Neural cell (in vitro differentiated cells): ENCODE data around the gene MICB. TPM values are rescaled to one million over a fixed set of nuclear protein-coding genes. Genes with fewer than 3 reads are reported as not detected.
A peak's percentile ranks its signal among the peaks of the same experiment; 100 is the strongest.

Experiments
- H2AFZ ChIP-seq: fragments of 200-600, 300-800 bp; sonication (generic), shearing (Covaris generic); 2 replicates; pipeline ENCODE4 v1.6.0; 2014; ENCODE audit warnings: low read depth, mild to moderate bottlenecking, antibody characterized with exemption, low read length, moderate library complexity
- H3F3A ChIP-seq: fragments of 200-600 bp; shearing (Covaris generic); 2 replicates; pipeline ENCODE4 v1.6.1; 2016; ENCODE audit warnings: mild to moderate bottlenecking, moderate library complexity, mixed read lengths, antibody characterized with exemption, low read length; ENCODE audit not compliant: insufficient read depth, poor library complexity, severe bottlenecking
- H3K27ac ChIP-seq: fragments of 200-600, 300-800 bp; sonication (generic), shearing (Covaris generic); 2 replicates; pipeline ENCODE4 v1.5.1; 2014; ENCODE audit warnings: mild to moderate bottlenecking, low read length, moderate library complexity
- H3K27me3 ChIP-seq: fragments of 300-800, 200-600 bp; sonication (generic), shearing (Covaris generic); 2 replicates; pipeline ENCODE4 v1.6.0; 2014; ENCODE audit warnings: mild to moderate bottlenecking, low read depth, low read length, moderate library complexity; ENCODE audit not compliant: insufficient read depth
- H3K36me3 ChIP-seq: fragments of 300-800, 200-600 bp; sonication (generic), shearing (Covaris generic); 2 replicates; pipeline ENCODE4 v1.5.1; 2014; ENCODE audit warnings: mild to moderate bottlenecking, antibody characterized with exemption, low read length, moderate library complexity; ENCODE audit not compliant: insufficient read depth
- H3K4me2 ChIP-seq: fragments of 300-800, 200-600 bp; sonication (generic), shearing (Covaris generic); 2 replicates; pipeline ENCODE4 v1.6.0; 2014; ENCODE audit warnings: mild to moderate bottlenecking, low read length
- H3K4me3 ChIP-seq: fragments of 300-800, 200-600 bp; sonication (generic), shearing (Covaris generic); 2 replicates; pipeline ENCODE4 v1.5.1; 2014; ENCODE audit warnings: mild to moderate bottlenecking, low read length, moderate library complexity
- H3K79me2 ChIP-seq: fragments of 200-600 bp; shearing (Covaris generic); replicated peaks from 2 replicates; pipeline ENCODE4 v1.6.0; 2014; ENCODE audit warnings: mild to moderate bottlenecking, low read length, moderate library complexity; ENCODE audit not compliant: insufficient read depth
- H3K9ac ChIP-seq: fragments of 300-800, 200-600 bp; sonication (generic), shearing (Covaris generic); 2 replicates; pipeline ENCODE4 v1.6.1; 2016; ENCODE audit warnings: mild to moderate bottlenecking, low read length, mixed read lengths
- H3K9me2 ChIP-seq: fragments of 200-600 bp; shearing (Covaris generic); 2 replicates; pipeline ENCODE4 v1.6.1; 2016; ENCODE audit warnings: mild to moderate bottlenecking, low read length, mixed read lengths; ENCODE audit not compliant: insufficient read depth
- H3K9me3 ChIP-seq: fragments of 200-600, 300-800 bp; sonication (generic), shearing (Covaris generic); 2 replicates; pipeline ENCODE4 v1.6.1; 2016; ENCODE audit warnings: mild to moderate bottlenecking, mixed run types, low read length, moderate library complexity, mixed read lengths
- H4K20me1 ChIP-seq: fragments of 200-600 bp; shearing (Covaris generic); 2 replicates; pipeline ENCODE4 v1.6.1; 2016; ENCODE audit warnings: mild to moderate bottlenecking, mixed run types; ENCODE audit not compliant: insufficient read depth
- EP300 ChIP-seq: fragments of 450-650 bp; conservative IDR thresholded peaks from 2 replicates; pipeline ENCODE4 v1.6.1; 2014; ENCODE audit warnings: antibody characterized with exemption, mild to moderate bottlenecking, moderate library complexity; ENCODE audit not compliant: poor library complexity, severe bottlenecking
- EZH2 ChIP-seq: fragments of 200-600, 300-800 bp; shearing (Covaris generic), sonication (generic); IDR thresholded peaks from 2 replicates; pipeline ENCODE4 v1.6.1; 2014; ENCODE audit warnings: antibody characterized with exemption, low read length, borderline replicate concordance, mild to moderate bottlenecking; ENCODE audit not compliant: insufficient read depth, poor library complexity, severe bottlenecking
- MXI1 ChIP-seq: fragments of 450-650 bp; conservative IDR thresholded peaks from 2 replicates; pipeline ENCODE4 v1.6.1; 2014; ENCODE audit warnings: antibody characterized with exemption, mild to moderate bottlenecking; ENCODE audit not compliant: poor library complexity, severe bottlenecking
- POLR2AphosphoS5 ChIP-seq: IDR thresholded peaks from 2 replicates; pipeline ENCODE4 v1.6.1; 2012
- RAD21 ChIP-seq: fragments of 450-650 bp; conservative IDR thresholded peaks from 2 replicates; pipeline ENCODE4 v1.6.1; 2014; ENCODE audit warnings: antibody characterized with exemption, mild to moderate bottlenecking, moderate library complexity
- SMC3 ChIP-seq: fragments of 450-650 bp; conservative IDR thresholded peaks from 2 replicates; pipeline ENCODE4 v1.6.1; 2014; ENCODE audit warnings: antibody characterized with exemption, mild to moderate bottlenecking, moderate library complexity; ENCODE audit not compliant: poor library complexity
- TAF1 ChIP-seq: IDR thresholded peaks from 2 replicates; pipeline ENCODE4 v1.6.1; 2012; ENCODE audit warnings: low read depth
- polyA plus RNA-seq: library from polyadenylated mRNA; depleted of rRNA; stranded (reverse); fragments of >200 nt; gene quantifications from 2 replicates; pipeline ENCODE4 v1.2.3, GENCODE V29; 2014
- TF ChIP-seq, protein P1 (sequence below): fragments of 450-650 bp; IDR thresholded peaks from 2 replicates; pipeline ENCODE4 v1.5.1; 2014; ENCODE audit warnings: antibody characterized with exemption, mild to moderate bottlenecking, moderate library complexity; ENCODE audit not compliant: poor library complexity, severe bottlenecking
- TF ChIP-seq, protein P2 (sequence below): IDR thresholded peaks from 2 replicates; pipeline ENCODE4 v1.6.1; 2012; ENCODE audit warnings: borderline replicate concordance

Gene MICB
- polyA plus RNA-seq, 1 donor from 2014 or later = not detected

DNA sequence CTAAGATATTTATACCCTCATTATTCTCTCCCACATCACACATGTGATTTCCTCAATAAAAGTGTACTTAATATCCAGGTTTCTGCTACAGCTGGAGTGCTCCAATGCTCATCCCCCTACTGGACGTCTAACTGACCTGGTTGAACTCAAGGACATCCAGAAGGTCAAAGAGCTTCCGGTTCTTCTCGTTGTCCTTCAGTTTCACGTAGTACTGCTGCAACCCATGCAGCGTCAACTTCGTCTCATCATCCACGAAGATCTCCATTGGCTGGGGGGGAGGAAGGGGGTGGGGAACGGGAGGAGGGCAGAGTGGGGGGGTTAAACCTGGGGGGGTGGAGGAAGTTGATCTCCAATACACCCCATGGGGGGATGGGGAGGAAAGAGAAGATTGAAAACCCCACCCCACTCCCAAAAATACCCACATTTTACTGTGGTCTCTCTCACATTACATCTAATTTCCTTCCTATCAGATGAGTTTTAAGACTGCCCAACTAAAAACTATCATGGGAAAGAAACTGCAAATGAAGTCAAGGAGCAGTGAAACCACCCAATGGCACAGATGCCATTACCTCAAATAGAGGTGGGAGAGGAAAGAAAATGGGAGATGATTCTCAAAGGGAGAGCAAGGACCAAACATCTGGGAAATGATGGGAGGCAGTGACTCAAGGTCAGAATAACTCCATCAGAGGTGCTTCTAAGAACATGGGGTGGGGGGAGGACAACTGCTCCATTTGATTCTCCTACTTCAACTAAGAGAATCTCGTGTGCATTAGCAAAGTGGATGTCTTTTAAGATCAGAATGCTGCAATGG lies 34.9 kb downstream of the MICB start:
- Histone ChIP-seq H3F3A (peaks cover 3% of the 10 kb centered on the region), H3K79me2 (peaks cover 19% of the 10 kb centered on the region), H3K27ac (no peak overlapping the region), H3K9me3 (no peaks in the 10 kb centered on the region), H3K4me3 (no peak overlapping the region), H2AFZ (no peak overlapping the region), H3K36me3 (no peaks in the 10 kb centered on the region), H3K9ac (no peak overlapping the region), H3K27me3 (no peaks in the 10 kb centered on the region), H3K4me2 (no peak overlapping the region), H4K20me1 (peaks cover 24% of the 10 kb centered on the region), H3K9me2 (no peaks in the 10 kb centered on the region)
- peak; percentile 5 for TF ChIP-seq POLR2AphosphoS5
- TF ChIP-seq TAF1 = no peak

DNA sequence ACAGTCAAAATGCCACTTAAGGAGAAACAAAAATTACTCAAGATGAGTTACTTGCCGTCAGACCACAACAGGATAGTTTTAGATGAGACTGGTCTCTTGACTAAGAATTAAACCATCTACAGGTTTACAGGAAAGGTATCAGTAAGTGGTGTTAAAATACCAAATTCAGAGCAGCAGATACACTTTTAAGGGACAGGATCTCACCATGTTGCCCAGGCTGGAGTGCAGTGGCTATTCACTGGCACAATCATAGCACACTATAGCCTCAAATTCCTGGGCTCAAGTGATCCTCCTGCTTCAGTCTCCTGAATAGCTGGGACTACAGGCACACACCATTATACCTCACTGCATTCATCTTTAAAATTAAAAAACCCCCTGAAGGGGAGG lies 35.5 kb downstream of the MICB start:
- Histone ChIP-seq H3K27me3 (no peaks in the 10 kb centered on the region), H3K9ac (no peak overlapping the region), H4K20me1 (peaks cover 28% of the 10 kb centered on the region), H3K9me3 (no peaks in the 10 kb centered on the region), H3K36me3 (no peaks in the 10 kb centered on the region), H3K9me2 (no peaks in the 10 kb centered on the region), H3K79me2 (peaks cover 25% of the 10 kb centered on the region), H2AFZ (no peak overlapping the region), H3K4me3 (no peak overlapping the region), H3F3A (peaks cover 2% of the 10 kb centered on the region), H3K27ac (no peak overlapping the region), H3K4me2 (no peak overlapping the region)
- TF ChIP-seq EP300 (no peak), TAF1 (no peak), POLR2AphosphoS5 (no peak), RAD21 (no peak), EZH2 (no peak), MXI1 (no peak), SMC3 (no peak)
- TF ChIP-seq, protein P1, sequence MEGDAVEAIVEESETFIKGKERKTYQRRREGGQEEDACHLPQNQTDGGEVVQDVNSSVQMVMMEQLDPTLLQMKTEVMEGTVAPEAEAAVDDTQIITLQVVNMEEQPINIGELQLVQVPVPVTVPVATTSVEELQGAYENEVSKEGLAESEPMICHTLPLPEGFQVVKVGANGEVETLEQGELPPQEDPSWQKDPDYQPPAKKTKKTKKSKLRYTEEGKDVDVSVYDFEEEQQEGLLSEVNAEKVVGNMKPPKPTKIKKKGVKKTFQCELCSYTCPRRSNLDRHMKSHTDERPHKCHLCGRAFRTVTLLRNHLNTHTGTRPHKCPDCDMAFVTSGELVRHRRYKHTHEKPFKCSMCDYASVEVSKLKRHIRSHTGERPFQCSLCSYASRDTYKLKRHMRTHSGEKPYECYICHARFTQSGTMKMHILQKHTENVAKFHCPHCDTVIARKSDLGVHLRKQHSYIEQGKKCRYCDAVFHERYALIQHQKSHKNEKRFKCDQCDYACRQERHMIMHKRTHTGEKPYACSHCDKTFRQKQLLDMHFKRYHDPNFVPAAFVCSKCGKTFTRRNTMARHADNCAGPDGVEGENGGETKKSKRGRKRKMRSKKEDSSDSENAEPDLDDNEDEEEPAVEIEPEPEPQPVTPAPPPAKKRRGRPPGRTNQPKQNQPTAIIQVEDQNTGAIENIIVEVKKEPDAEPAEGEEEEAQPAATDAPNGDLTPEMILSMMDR = no peak
- TF ChIP-seq, protein P2, sequence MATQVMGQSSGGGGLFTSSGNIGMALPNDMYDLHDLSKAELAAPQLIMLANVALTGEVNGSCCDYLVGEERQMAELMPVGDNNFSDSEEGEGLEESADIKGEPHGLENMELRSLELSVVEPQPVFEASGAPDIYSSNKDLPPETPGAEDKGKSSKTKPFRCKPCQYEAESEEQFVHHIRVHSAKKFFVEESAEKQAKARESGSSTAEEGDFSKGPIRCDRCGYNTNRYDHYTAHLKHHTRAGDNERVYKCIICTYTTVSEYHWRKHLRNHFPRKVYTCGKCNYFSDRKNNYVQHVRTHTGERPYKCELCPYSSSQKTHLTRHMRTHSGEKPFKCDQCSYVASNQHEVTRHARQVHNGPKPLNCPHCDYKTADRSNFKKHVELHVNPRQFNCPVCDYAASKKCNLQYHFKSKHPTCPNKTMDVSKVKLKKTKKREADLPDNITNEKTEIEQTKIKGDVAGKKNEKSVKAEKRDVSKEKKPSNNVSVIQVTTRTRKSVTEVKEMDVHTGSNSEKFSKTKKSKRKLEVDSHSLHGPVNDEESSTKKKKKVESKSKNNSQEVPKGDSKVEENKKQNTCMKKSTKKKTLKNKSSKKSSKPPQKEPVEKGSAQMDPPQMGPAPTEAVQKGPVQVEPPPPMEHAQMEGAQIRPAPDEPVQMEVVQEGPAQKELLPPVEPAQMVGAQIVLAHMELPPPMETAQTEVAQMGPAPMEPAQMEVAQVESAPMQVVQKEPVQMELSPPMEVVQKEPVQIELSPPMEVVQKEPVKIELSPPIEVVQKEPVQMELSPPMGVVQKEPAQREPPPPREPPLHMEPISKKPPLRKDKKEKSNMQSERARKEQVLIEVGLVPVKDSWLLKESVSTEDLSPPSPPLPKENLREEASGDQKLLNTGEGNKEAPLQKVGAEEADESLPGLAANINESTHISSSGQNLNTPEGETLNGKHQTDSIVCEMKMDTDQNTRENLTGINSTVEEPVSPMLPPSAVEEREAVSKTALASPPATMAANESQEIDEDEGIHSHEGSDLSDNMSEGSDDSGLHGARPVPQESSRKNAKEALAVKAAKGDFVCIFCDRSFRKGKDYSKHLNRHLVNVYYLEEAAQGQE = no peak
